T-cell (primary cell): ENCODE results near the gene DRG2. TPM values are rescaled to one million over a fixed set of nuclear protein-coding genes. Genes with fewer than 3 reads are reported as not detected.

ENCODE experiments used
- ATAC-seq, 4 experiments: fragments of 200-7000 bp in 3 of 4; fragments of 150-1000 bp in 1 of 4; cut with Tn5 transposase; replicated peaks in 1 of 4; 1 replicate in 3 of 4; 2 replicates in 1 of 4; pipeline ENCODE4 v1.10.0; 2021; ENCODE audit warnings: moderate library complexity in 3 of 4, mild to moderate bottlenecking in 2 of 4, moderate number of reproducible peaks in 1 of 4
- CTCF ChIA-PET, 2 donors: fragments of 300-600 bp; sonication (Branson Sonifier 250); formaldehyde crosslinking; loops; one replicate each; lab custom pipeline; 2022; ENCODE audit warnings: antibody characterized with exemption in 2 of 2; lab: Charles Lee
- POLR2A ChIA-PET, 2 donors: fragments of 300-600 bp; sonication (Branson Sonifier 250); formaldehyde crosslinking; loops; one replicate each; lab custom pipeline; 2022; ENCODE audit warnings: antibody characterized with exemption in 2 of 2; lab: Charles Lee
- DNase-seq, 35 experiments: peaks; one replicate each; pipeline versions ENCODE4 v3.0.0 to v3.0.0-alpha.2; 2013 to 2023
- H3K27ac ChIP-seq: one replicate; pipeline ENCODE4 v1.5.1; 2013; ENCODE audit warnings: low read length
- H3K27me3 ChIP-seq, 2 experiments: replicated peaks in 1 of 2; 1 replicate in 1 of 2; 2 replicates in 1 of 2; pipeline versions ENCODE4 v1.6.1 to v1.7.0; 2013; ENCODE audit warnings: low read length in 1 of 2, mixed read lengths in 1 of 2; ENCODE audit not compliant: control insufficient read depth in 2 of 2, insufficient read depth in 2 of 2; ENCODE audit errors: extremely low read depth in 1 of 2
- H3K36me3 ChIP-seq, 2 donors: 1 replicate in 1 of 2; 2 replicates in 1 of 2; pipeline versions ENCODE4 v1.6.1 to v1.7.0; 2013; ENCODE audit warnings: low read length in 1 of 2; ENCODE audit not compliant: control insufficient read depth in 2 of 2, insufficient read depth in 1 of 2; ENCODE audit errors: extremely low read depth in 1 of 2
- H3K4me1 ChIP-seq, 2 experiments: 1 replicate in 1 of 2; 2 replicates in 1 of 2; pipeline versions ENCODE4 v1.6.1 to v1.7.0; 2013; ENCODE audit warnings: low read length in 2 of 2, mixed read lengths in 1 of 2; ENCODE audit not compliant: insufficient read depth in 2 of 2, control insufficient read depth in 1 of 2; ENCODE audit errors: extremely low read depth in 1 of 2
- H3K4me3 ChIP-seq, 2 donors: 1 replicate in 1 of 2; 2 replicates in 1 of 2; pipeline versions ENCODE4 v1.5.1 to v1.7.0; 2013; ENCODE audit warnings: mild to moderate bottlenecking in 2 of 2, low read length in 1 of 2, moderate library complexity in 1 of 2; ENCODE audit not compliant: control insufficient read depth in 1 of 2; ENCODE audit errors: extremely low read depth in 1 of 2
- H3K9me3 ChIP-seq: 2 replicates; pipeline ENCODE4 v1.7.0; 2013
- H3K27ac Mint-ChIP-seq, 2 donors: one replicate each; pipeline ENCODE4 v1.8.0; 2020 to 2021; ENCODE audit warnings: mild to moderate bottlenecking in 2 of 2, mixed read lengths in 2 of 2
- H3K27me3 Mint-ChIP-seq, 2 donors: one replicate each; pipeline ENCODE4 v1.8.0; 2021 to 2022; ENCODE audit warnings: mixed read lengths in 2 of 2
- H3K36me3 Mint-ChIP-seq: one replicate; pipeline ENCODE4 v1.8.0; 2021; ENCODE audit warnings: mixed read lengths
- H3K4me1 Mint-ChIP-seq, 3 donors: one replicate each; pipeline ENCODE4 v1.8.0; 2020 to 2022; ENCODE audit warnings: mixed read lengths in 3 of 3, mild to moderate bottlenecking in 1 of 3
- H3K4me3 Mint-ChIP-seq, 3 donors: one replicate each; pipeline ENCODE4 v1.8.0; 2020 to 2022; ENCODE audit warnings: mild to moderate bottlenecking in 3 of 3, mixed read lengths in 3 of 3, moderate library complexity in 3 of 3
- H3K9me3 Mint-ChIP-seq, 3 donors: one replicate each; pipeline ENCODE4 v1.8.0; 2020 to 2022; ENCODE audit warnings: mixed read lengths in 3 of 3
- WGBS: methylation state at CpG from one replicate; pipeline ENCODE4 v1.1.5; 2013; ENCODE audit warnings: missing lambda C conversion rate; ENCODE audit not compliant: insufficient coverage; 5-methylcytosine and 5-hydroxymethylcytosine counted together
- total RNA-seq, 35 experiments: library from RNA in 6 of 35; stranded (reverse) in 6 of 35; fragments of 120-200 nt in 1 of 35; gene quantifications; one replicate each; pipeline versions ENCODE4 v1.2.1 to v1.2.4 and lab custom pipeline; 2013 to 2026

Gene DRG2
- total RNA-seq, 5 donors from 2014 or later (not counting 1 experiment from before 2014, with no cell fraction given) = 48.1 to 65.7 (median 57.3) TPM

GRCh38 chr17:18146980-18147379 is 59.2 kb downstream of the DRG2 start:
- no peak for DNase-seq
- no peaks in the 10 kb centered on the region for H3K36me3 ChIP-seq
- no peak overlapping the region for H3K27ac ChIP-seq
- Mint-ChIP-seq H3K4me1 (no peaks in the 10 kb centered on the region), H3K4me3 (no peak overlapping the region), H3K27me3 (no peaks in the 10 kb centered on the region), H3K9me3 (no peaks in the 10 kb centered on the region), H3K36me3 (no peaks in the 10 kb centered on the region), H3K27ac (no peak overlapping the region)
- ChIA-PET POLR2A (no interaction called here), CTCF (no interaction called here)
- no peaks in the 10 kb centered on the region for H3K9me3 ChIP-seq
- H3K27me3 ChIP-seq = peaks cover 0 to 13% of the 10 kb centered on the region in 2 experiments
- H3K4me3 ChIP-seq = no peak overlapping the region
- no peaks in the 10 kb centered on the region for H3K4me1 ChIP-seq
- ATAC-seq = no peak
- 62% methylated on average over 2 of the region's 3 CpGs for WGBS

- no peak overlapping the region for H3K27ac ChIP-seq
- H3K27me3 ChIP-seq = peaks cover 0 to 15% of the 10 kb centered on the region in 2 experiments
- Mint-ChIP-seq H3K27me3 (no peaks in the 10 kb centered on the region), H3K4me3 (no peak overlapping the region), H3K9me3 (no peaks in the 10 kb centered on the region), H3K36me3 (no peaks in the 10 kb centered on the region), H3K4me1 (peaks cover 4 to 11% (median 10%) of the 10 kb centered on the region in 3 donors), H3K27ac (no peak overlapping the region)
- ChIA-PET CTCF (no interaction called here), POLR2A (interaction anchor here in 1 of 2 donors (0.5 kb wide), 1 partner anchor 183 kb away, joined by 3 read pairs; no protein-coding TSS in a partner anchor)
- ATAC-seq = no peak
- H3K4me3 ChIP-seq = no peak overlapping the region
- H3K9me3 ChIP-seq = no peaks in the 10 kb centered on the region
- no peaks in the 10 kb centered on the region for H3K36me3 ChIP-seq
- peaks cover 0 to 8% of the 10 kb centered on the region in 2 experiments for H3K4me1 ChIP-seq
- no peak for DNase-seq
- 82% methylated on average over 7 of the region's 7 CpGs for WGBS
Observed at GRCh38 chr17:18148586-18148985, 60.8 kb downstream of the DRG2 start.

- WGBS = 100% methylated on average over 3 of the region's 9 CpGs
- ChIA-PET CTCF (no interaction called here), POLR2A (no interaction called here)
- DNase-seq (no peak), ATAC-seq (no peak)
- Histone ChIP-seq H3K4me1 (peaks cover 0 to 14% of the 10 kb centered on the region in 2 experiments), H3K27me3 (peaks cover 0 to 15% of the 10 kb centered on the region in 2 experiments), H3K4me3 (no peak overlapping the region), H3K9me3 (no peaks in the 10 kb centered on the region), H3K27ac (no peak overlapping the region), H3K36me3 (no peaks in the 10 kb centered on the region)
- H3K27ac Mint-ChIP-seq = no peak overlapping the region
- H3K4me3 Mint-ChIP-seq = no peak overlapping the region
- H3K9me3 Mint-ChIP-seq = no peaks in the 10 kb centered on the region
- peaks cover 8 to 19% (median 18%) of the 10 kb centered on the region in 3 donors for H3K4me1 Mint-ChIP-seq
- H3K36me3 Mint-ChIP-seq = no peaks in the 10 kb centered on the region
- no peaks in the 10 kb centered on the region for H3K27me3 Mint-ChIP-seq
Observed at GRCh38 chr17:18151290-18151689, 63.5 kb downstream of the DRG2 start.

GRCh38 chr17:18155179-18155578 is 67.4 kb downstream of the DRG2 start:
- H3K27ac Mint-ChIP-seq = no peak overlapping the region
- 83% methylated on average over 7 of the region's 14 CpGs for WGBS
- peak overlapping the region in 1 of 3 donors; percentile 81 for H3K4me3 Mint-ChIP-seq
- ATAC-seq (no peak), DNase-seq (no peak)
- POLR2A ChIA-PET = no interaction called here
- H3K9me3 Mint-ChIP-seq = no peaks in the 10 kb centered on the region
- Histone ChIP-seq H3K27me3 (peaks cover 0 to 4% of the 10 kb centered on the region in 2 experiments), H3K9me3 (no peaks in the 10 kb centered on the region), H3K27ac (no peak overlapping the region), H3K4me1 (peaks cover 0 to 29% of the 10 kb centered on the region in 2 experiments), H3K36me3 (no peaks in the 10 kb centered on the region), H3K4me3 (no peak overlapping the region)
- no peaks in the 10 kb centered on the region for H3K36me3 Mint-ChIP-seq
- CTCF ChIA-PET = no interaction called here
- no peaks in the 10 kb centered on the region for H3K27me3 Mint-ChIP-seq
- H3K4me1 Mint-ChIP-seq = peaks cover 15 to 28% (median 27%) of the 10 kb centered on the region in 3 donors

- H3K4me1 Mint-ChIP-seq = peaks cover 15 to 29% (median 27%) of the 10 kb centered on the region in 3 donors
- Histone ChIP-seq H3K36me3 (no peaks in the 10 kb centered on the region), H3K4me3 (no peak overlapping the region), H3K27me3 (peaks cover 0 to 4% of the 10 kb centered on the region in 2 experiments), H3K4me1 (peaks cover 0 to 29% of the 10 kb centered on the region in 2 experiments), H3K27ac (peak overlapping the region; percentile 8), H3K9me3 (no peaks in the 10 kb centered on the region)
- peak overlapping the region; percentile 64 to 68 for H3K27ac Mint-ChIP-seq
- 71% methylated on average over 3 of the region's 8 CpGs for WGBS
- ATAC-seq (no peak), DNase-seq (no peak)
- ChIA-PET POLR2A (no interaction called here), CTCF (interaction anchor here in 1 of 2 donors (0.5 kb wide), 1 partner anchor 24 kb away, joined by 4 read pairs; no protein-coding TSS in a partner anchor)
- no peak overlapping the region for H3K4me3 Mint-ChIP-seq
- H3K27me3 Mint-ChIP-seq = no peaks in the 10 kb centered on the region
- H3K9me3 Mint-ChIP-seq = no peaks in the 10 kb centered on the region
- no peaks in the 10 kb centered on the region for H3K36me3 Mint-ChIP-seq
Observed at GRCh38 chr17:18156171-18156975, 68.6 kb downstream of the DRG2 start.

- CTCF ChIA-PET = no interaction called here
Observed at GRCh38 chr17:18156976-18157280, 69.2 kb downstream of the DRG2 start.

More at GRCh38 chr17:18156976-18157280, 69.2 kb downstream of the DRG2 start:
- Histone ChIP-seq H3K36me3 (no peaks in the 10 kb centered on the region), H3K4me3 (no peak overlapping the region), H3K9me3 (no peaks in the 10 kb centered on the region), H3K27me3 (peaks cover 0 to 4% of the 10 kb centered on the region in 2 experiments), H3K4me1 (peaks cover 0 to 29% of the 10 kb centered on the region in 2 experiments), H3K27ac (no peak overlapping the region)
- DNase-seq = no peak
- ATAC-seq = no peak
- no peak overlapping the region for H3K27ac Mint-ChIP-seq
- WGBS = 97% methylated on average over 8 of the region's 10 CpGs
- H3K9me3 Mint-ChIP-seq = no peaks in the 10 kb centered on the region
- H3K4me1 Mint-ChIP-seq = peaks cover 15 to 29% (median 27%) of the 10 kb centered on the region in 3 donors
- H3K4me3 Mint-ChIP-seq = no peak overlapping the region
- H3K27me3 Mint-ChIP-seq = no peaks in the 10 kb centered on the region
- H3K36me3 Mint-ChIP-seq = no peaks in the 10 kb centered on the region
- POLR2A ChIA-PET = no interaction called here
